ENCODE measurements around the gene TBX18.

The TBX18 gene

DNA sequence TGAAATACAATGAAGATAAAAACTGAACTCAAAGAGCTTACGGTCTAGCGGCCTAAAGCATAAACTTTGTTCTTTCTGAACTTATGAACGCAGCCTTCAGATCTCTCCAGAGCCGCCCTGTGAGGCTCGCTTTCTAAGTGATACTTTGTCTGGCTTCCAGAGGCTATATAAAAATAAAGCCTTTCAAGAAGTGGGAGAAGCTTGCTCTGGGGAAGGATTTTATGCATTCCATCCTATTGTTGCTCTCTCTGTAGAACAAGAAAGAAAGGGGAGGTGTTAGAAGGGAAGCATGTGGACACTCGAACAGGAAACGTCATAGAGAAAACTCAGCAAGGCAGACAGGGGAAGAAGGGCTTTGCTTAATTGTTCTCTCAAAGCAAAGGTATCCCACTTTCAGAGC, 77.0 kb downstream of the TBX18 start:
- no peak overlapping the region for H3K4me3 ChIP-seq (ENCODE audit: low read length)
- no peak for DNase-seq (ENCODE audit: low read depth)
- no peak for TF ChIP-seq CTCF (conservative IDR thresholded peaks at IDR 0.05; ENCODE audit: low read depth, low read length)

GRCh38 chr6:84685983-84686584, 78.3 kb downstream of the TBX18 start:
- TF ChIP-seq CTCF (conservative IDR thresholded peaks at IDR 0.05; ENCODE audit: low read depth, low read length): peak; percentile 68
- H3K4me3 ChIP-seq (ENCODE audit: low read length): no peak overlapping the region
- no peak for DNase-seq (ENCODE audit: low read depth)

DNA sequence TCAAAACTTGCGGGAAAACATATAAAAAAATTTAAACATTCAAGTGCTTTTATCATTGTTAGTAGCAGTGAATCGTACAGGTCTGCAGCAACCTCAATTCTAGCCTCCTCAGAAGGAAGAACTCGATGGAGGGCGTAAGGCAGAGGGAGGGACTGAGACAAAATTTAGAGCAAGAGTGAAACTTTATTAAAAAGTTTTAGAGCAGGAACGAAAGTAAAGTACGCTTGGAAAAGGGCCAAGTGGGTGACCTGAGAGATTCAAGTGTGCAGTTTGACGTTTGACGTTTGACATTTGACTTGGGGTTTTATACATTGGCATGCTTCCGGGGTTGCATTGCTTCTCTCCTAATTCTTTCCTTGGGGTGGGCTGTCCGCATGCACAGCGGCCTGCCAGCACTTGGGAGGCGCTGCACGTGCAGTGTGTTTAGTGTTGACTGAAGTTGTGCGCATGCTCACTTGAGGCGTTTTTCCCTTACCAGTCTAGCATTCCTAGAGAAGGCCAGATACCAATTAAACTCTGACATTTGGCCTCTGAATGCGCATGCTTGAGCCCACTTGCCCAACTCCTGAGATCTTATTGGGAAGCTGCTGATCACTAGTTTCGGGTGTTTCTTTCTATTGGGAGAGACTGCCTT, 82.6 kb downstream of the TBX18 start:
- no peak for DNase-seq (ENCODE audit: low read depth)
- TF ChIP-seq CTCF (conservative IDR thresholded peaks at IDR 0.05; ENCODE audit: low read depth, low read length): no peak
- H3K4me3 ChIP-seq (ENCODE audit: low read length): no peak overlapping the region

GRCh38 chr6:84675651-84676050, 88.7 kb downstream of the TBX18 start:
- no peak overlapping the region for H3K4me3 ChIP-seq (ENCODE audit: low read length)
- no peak for DNase-seq (ENCODE audit: low read depth)
- no peak for TF ChIP-seq CTCF (conservative IDR thresholded peaks at IDR 0.05; ENCODE audit: low read depth, low read length)

DNA sequence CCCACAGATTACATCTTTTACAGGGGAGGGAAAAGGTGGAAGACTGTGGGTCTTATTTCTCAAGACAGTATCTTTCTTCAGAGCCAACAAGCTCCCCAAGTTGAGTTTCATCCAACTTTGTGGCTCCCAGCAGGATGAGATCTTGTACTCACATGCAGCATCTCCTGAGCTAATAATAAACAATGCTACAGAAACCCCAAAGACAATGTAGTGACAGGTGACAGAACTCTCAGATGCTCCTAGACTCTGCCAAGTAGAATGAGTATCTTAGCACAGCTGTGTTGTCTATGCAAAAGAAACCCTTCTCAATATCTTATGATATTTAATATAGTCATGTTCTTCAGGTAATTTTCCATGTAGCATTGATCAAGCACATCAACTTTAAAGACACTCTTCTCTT, 90.0 kb downstream of the TBX18 start:
- no peak overlapping the region for H3K4me3 ChIP-seq (ENCODE audit: low read length)
- DNase-seq (ENCODE audit: low read depth): no peak
- TF ChIP-seq CTCF (conservative IDR thresholded peaks at IDR 0.05; ENCODE audit: low read depth, low read length): no peak

GRCh38 chr6:84671183-84671582, 93.2 kb downstream of the TBX18 start:
- H3K4me3 ChIP-seq (ENCODE audit: low read length): no peak overlapping the region
- DNase-seq (ENCODE audit: low read depth): no peak
- TF ChIP-seq CTCF (conservative IDR thresholded peaks at IDR 0.05; ENCODE audit: low read depth, low read length): no peak

DNA sequence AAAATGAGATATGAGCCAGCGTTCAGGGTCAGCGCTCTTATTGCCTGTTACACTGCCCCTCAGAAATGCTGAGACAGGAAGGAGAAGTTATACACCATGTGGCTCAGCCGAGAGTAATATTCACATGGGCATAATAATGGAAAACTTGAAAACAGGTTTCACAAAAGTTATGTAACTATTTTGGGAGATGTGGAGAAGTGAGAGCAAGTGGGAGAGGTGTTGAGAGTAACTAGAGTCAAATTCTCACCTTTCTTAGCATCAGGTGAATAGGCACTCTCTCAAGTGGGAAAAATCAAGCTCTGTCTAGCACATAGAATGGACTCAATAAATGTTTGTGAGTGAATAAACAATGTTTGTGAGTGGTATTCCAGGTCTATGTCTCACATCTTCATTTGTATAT, 94.5 kb downstream of the TBX18 start:
- no peak for TF ChIP-seq CTCF (conservative IDR thresholded peaks at IDR 0.05; ENCODE audit: low read depth, low read length)
- no peak for DNase-seq (ENCODE audit: low read depth)
- H3K4me3 ChIP-seq (ENCODE audit: low read length): no peak overlapping the region

Data from retinal pigment epithelial cell (primary cell).